ENCODE results near the gene PSEN2.

DNA sequence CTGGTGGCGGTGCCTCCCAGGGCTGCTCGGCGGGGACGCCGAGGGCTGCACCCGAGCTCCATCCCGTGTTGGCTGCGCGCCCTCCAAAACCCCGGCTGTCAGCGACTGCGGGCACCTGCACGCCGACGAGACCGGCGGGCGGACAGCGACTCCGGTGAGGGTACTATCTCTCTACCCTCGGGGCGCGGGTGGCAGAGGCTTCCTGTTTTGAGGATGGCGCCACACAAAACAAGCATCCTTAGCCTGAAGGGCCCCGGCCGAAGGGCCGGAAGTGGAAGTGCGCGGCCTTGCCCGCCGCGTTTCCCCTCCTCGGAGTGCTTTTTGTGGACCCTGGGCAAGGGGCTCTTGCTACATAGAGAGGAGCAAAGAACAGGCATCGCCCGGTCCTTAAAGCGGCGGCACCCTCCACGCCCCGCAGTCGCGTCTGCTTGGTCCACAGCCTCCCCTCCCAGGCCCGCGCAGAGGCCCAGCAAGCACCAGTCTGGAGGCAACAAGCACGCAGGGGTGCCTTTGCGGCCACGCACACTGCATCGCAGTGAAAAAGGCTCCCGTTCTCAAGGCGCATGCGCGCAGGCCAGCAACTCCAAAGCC lies 69.1 kb downstream of the PSEN2 start:
- TF ChIP-seq, protein P1, sequence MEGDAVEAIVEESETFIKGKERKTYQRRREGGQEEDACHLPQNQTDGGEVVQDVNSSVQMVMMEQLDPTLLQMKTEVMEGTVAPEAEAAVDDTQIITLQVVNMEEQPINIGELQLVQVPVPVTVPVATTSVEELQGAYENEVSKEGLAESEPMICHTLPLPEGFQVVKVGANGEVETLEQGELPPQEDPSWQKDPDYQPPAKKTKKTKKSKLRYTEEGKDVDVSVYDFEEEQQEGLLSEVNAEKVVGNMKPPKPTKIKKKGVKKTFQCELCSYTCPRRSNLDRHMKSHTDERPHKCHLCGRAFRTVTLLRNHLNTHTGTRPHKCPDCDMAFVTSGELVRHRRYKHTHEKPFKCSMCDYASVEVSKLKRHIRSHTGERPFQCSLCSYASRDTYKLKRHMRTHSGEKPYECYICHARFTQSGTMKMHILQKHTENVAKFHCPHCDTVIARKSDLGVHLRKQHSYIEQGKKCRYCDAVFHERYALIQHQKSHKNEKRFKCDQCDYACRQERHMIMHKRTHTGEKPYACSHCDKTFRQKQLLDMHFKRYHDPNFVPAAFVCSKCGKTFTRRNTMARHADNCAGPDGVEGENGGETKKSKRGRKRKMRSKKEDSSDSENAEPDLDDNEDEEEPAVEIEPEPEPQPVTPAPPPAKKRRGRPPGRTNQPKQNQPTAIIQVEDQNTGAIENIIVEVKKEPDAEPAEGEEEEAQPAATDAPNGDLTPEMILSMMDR (conservative IDR thresholded peaks at IDR 0.05 in 1 of 2, IDR thresholded peaks at IDR 0.05 in 1 of 2; ENCODE audit: low read depth in 1 of 2, low read length in 2 of 2) = no peak
- no peak for TF ChIP-seq EZH2 (IDR thresholded peaks at IDR 0.05; ENCODE audit: low read length, missing control alignments)
